ENCODE data around the gene ABCE1.
A peak's percentile ranks its signal among the peaks of the same experiment; 100 is the strongest.
"Not testable (repeated sequence)": the region's sequence is repeated elsewhere in the genome, so short reads cannot be mapped to it uniquely, and the experiment has no call there.

Gene ABCE1

DNA sequence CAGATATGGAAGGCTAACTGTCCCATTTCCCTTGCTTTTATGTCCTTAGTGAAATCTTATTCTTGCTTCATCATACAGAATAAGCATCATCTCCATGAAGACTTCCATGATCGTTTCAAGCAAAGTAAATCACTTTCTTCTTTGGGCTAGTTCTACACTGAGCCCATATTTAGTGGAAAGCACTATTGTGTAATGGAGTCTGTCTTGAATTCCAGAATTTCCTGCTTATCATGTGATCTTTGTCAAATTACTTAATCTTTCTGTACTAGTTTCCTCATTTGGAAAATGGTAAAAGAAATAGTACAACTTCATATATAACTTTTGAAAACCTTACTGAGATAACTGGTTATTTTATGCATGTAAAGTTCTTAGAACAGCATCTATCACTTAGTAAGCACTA lies 7.7 kb upstream of the ABCE1 start:
- no peak for DNase-seq (ENCODE audit: low spot score in 2 of 2)
- no peak for ATAC-seq
- Mint-ChIP-seq H3K4me1 (peaks cover 41% of the 10 kb centered on the region), H3K4me3 (no peak overlapping the region), H3K36me3 (peaks cover 84% of the 10 kb centered on the region), H3K27ac (no peak overlapping the region), H3K9me3 (no peaks in the 10 kb centered on the region)

DNA sequence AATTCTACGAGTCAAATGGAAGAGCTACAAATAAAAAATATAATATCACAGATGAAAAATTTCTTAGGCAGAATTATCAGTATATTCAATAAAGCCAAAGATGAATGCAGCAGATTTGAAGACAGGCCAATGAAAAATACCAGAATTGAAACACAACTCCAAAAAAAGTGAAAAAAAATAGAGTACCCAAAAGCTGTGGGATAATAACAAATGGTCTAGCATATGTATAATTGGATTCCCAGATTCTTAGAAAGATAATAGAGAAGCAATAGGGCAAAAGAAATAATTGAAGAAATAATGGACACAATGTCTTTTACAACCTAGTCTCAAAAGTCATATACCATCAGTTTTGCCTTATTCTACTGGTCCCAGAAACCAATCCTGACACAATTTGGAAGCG lies 4.5 kb upstream of the ABCE1 start:
- Mint-ChIP-seq H3K36me3 (peaks cover 77% of the 10 kb centered on the region), H3K27ac (no peak overlapping the region), H3K4me3 (no peak overlapping the region), H3K4me1 (peaks cover 35% of the 10 kb centered on the region), H3K9me3 (no peaks in the 10 kb centered on the region)
- DNase-seq (ENCODE audit: low spot score in 2 of 2): no peak
- no peak for ATAC-seq

DNA sequence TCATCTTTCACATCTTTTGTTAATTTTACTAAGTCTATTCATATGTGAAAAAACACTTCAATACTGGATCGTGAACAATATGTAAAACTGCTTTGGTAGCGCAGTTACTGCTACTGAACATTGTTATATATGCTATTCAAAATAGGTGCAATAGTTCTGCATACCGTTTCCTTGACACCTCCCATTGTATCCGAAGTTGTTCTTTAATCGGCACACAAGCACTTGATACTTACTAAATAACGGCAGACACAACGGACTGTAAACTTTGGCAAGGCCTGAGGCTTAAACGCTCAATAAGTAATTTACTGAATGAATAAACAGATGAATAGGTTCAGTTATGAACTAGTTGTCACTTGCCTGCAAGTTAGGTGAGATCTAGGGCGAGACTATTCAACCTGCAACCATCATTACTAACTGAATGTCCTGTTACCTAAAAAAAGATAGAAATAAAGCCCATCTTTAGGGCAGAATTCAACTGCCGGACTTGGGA lies 735 bp upstream of the ABCE1 start:
- H3K4me1 Mint-ChIP-seq: peaks cover 36% of the 10 kb centered on the region
- DNase-seq (ENCODE audit: low spot score in 2 of 2) (no peak), ATAC-seq (peak; percentile 2)
- H3K27ac Mint-ChIP-seq: peak overlapping the region; percentile 96
- H3K9me3 Mint-ChIP-seq: no peaks in the 10 kb centered on the region
- no peak overlapping the region for H3K4me3 Mint-ChIP-seq
- peaks cover 55% of the 10 kb centered on the region for H3K36me3 Mint-ChIP-seq

DNA sequence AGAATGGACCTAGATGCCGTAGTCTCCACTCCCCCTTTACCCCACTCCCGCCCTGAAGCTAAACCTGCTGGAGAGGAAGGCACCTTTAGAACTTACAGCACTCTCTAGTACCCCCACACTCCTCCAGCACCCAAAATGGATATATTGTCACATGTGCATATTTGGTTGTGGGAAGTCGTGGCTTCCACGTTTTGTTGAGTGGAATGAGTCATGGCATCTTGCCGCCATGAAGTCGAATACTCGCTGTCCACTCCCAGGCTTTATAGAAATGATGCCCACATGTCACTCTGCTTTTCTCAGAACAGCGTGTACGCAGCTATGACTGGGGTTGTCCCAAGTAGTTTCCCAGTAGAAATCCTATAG lies 545 bp downstream of the ABCE1 start:
- H3K4me3 Mint-ChIP-seq: no peak overlapping the region
- ATAC-seq: peak; percentile 68
- H3K36me3 Mint-ChIP-seq: peaks cover 42% of the 10 kb centered on the region
- peak overlapping the region; percentile 96 for H3K27ac Mint-ChIP-seq
- no peaks in the 10 kb centered on the region for H3K9me3 Mint-ChIP-seq
- DNase-seq (ENCODE audit: low spot score in 2 of 2): no peak
- H3K4me1 Mint-ChIP-seq: peaks cover 26% of the 10 kb centered on the region

DNA sequence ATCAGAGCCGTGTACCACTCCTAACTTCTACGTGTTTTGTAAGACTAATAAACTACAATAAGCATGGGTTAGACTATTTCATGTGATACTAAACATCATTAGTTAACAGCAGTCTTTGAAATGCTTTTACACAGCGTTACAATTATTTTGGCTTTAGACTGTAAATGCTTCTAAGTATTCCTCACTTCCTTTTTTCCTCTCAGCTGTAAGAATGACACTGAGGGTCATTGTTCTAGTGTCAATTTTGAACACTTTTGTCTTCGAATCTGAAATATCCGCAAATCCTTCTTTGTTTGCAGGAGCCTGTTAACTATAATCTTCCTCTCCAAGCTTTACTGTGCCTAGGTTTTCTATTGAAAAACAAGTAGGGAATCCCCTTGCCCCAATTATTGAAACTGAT lies 1.5 kb downstream of the ABCE1 start:
- Mint-ChIP-seq H3K27ac (peak overlapping the region; percentile 96), H3K36me3 (peaks cover 32% of the 10 kb centered on the region), H3K4me3 (no peak overlapping the region), H3K9me3 (no peaks in the 10 kb centered on the region), H3K4me1 (peaks cover 19% of the 10 kb centered on the region)
- ATAC-seq: no peak
- DNase-seq (ENCODE audit: low spot score in 2 of 2): no peak

DNA sequence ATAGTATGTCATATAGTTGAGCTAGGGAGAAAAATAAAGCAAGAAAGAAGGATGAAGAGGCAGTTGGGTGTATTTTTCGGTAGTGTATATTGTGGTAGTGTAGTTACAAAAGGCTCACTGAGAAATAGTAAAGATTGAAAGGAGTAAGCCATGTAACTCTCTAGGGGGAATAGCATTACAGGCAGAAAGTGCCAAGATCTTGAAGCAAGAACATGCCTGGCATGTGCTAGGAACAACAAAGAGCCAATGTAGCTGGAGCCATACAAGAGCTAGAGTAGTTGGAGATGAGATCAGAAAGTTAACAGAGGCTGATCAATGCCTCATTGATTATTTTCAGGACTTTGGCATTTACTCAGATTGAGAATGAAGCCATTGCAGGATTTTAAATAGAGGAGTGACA lies 3.0 kb downstream of the ABCE1 start:
- Mint-ChIP-seq H3K4me1 (peaks cover 9% of the 10 kb centered on the region), H3K36me3 (peaks cover 20% of the 10 kb centered on the region), H3K27ac (no peak overlapping the region), H3K9me3 (no peaks in the 10 kb centered on the region), H3K4me3 (no peak overlapping the region)
- no peak for DNase-seq (ENCODE audit: low spot score in 2 of 2)
- no peak for ATAC-seq

DNA sequence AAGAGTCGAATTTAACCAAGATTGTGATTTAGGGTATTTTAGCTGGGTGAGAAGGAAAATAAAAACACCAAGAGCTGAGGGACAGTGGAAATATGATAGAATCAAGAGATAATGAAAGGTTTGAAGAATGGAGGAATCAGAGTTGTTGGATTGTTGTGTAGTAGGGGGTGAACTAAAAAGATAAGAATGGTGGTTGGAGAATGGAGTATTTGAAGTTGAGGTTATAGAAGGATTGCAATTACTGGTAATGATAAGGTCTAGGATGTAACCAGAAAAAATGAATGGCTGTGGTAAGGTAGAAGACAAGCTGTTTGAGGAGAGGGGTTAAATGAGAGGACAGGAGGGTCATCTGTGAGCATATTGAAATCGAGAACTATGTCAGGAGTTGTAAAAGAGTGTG lies 4.5 kb downstream of the ABCE1 start:
- H3K4me1 Mint-ChIP-seq: peaks cover 9% of the 10 kb centered on the region

DNA sequence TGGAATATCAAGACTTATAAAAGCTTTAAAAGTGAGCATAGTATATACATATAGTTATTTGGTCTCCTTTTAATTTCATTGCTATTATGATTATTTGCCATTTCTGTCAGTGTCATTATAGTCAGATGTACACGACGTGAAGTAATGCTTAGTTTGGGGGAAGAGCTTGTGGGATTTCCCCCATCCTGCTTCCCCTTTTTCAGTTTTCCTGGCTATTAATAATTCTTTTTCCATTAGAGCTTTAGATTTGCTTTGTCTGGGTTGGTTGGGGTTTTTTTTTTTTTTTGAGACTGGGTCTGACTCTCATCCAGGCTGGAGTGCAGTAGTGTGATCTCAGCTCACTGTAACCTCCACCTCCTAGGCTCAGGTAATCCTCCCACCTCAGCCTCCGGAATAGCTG lies 5.4 kb downstream of the ABCE1 start:
- H3K4me1 Mint-ChIP-seq: peaks cover 9% of the 10 kb centered on the region
- H3K9me3 Mint-ChIP-seq: no peaks in the 10 kb centered on the region
- no peak overlapping the region for H3K27ac Mint-ChIP-seq
- DNase-seq (ENCODE audit: low spot score in 2 of 2) (no peak), ATAC-seq (no peak)
- peaks cover 10% of the 10 kb centered on the region for H3K36me3 Mint-ChIP-seq
- H3K4me3 Mint-ChIP-seq: no peak overlapping the region

More for the DNA sequence above, 4.5 kb downstream of the ABCE1 start:
- ATAC-seq (no peak), DNase-seq (ENCODE audit: low spot score in 2 of 2) (no peak)
- H3K9me3 Mint-ChIP-seq: no peaks in the 10 kb centered on the region
- no peak overlapping the region for H3K4me3 Mint-ChIP-seq
- peaks cover 18% of the 10 kb centered on the region for H3K36me3 Mint-ChIP-seq
- H3K27ac Mint-ChIP-seq: no peak overlapping the region

DNA sequence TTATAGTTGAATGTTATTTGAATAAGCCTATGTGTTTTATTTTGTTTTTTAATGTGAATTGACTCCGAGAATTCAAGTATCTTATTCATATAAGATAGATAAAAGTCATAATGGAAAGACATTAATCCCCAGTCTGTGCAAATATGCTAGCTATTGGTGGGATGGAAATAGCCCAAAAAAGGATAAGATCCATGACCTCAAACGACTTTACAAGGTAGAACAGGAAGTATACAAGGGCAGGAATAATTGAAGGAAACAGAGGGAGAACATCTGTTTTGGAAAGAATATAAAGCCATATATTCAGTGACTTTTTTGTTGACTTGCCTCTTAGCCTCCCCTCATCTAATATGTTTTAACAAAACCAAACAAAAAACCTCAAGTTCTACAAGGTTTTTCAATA lies 9.0 kb downstream of the ABCE1 start:
- H3K9me3 Mint-ChIP-seq: no peaks in the 10 kb centered on the region
- no peaks in the 10 kb centered on the region for H3K4me1 Mint-ChIP-seq
- ATAC-seq: no peak
- H3K4me3 Mint-ChIP-seq: no peak overlapping the region
- no peaks in the 10 kb centered on the region for H3K36me3 Mint-ChIP-seq
- H3K27ac Mint-ChIP-seq: no peak overlapping the region
- no peak for DNase-seq (ENCODE audit: low spot score in 2 of 2)

DNA sequence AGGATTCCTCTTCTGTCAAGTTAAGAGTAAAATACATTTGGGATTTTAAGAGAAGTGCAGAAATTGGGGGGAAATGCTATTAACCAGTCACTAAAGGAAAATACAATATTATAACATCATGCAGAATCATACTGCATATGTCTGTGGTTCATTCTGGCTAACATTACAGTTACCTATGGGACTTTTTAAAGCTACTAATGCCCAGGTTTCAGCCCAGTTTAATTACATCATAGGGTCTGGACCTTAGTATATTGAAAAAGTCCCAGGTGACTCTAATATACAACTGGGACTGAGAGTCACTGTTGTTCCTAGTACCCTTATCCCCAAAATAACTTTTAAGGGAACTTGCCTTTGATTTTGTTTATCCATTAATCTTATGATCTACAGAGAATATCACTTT lies 10.0 kb downstream of the ABCE1 start:
- Mint-ChIP-seq H3K9me3 (no peaks in the 10 kb centered on the region), H3K36me3 (no peaks in the 10 kb centered on the region), H3K4me1 (no peaks in the 10 kb centered on the region), H3K27ac (no peak overlapping the region), H3K4me3 (no peak overlapping the region)
- no peak for ATAC-seq
- DNase-seq (ENCODE audit: low spot score in 2 of 2): no peak

DNA sequence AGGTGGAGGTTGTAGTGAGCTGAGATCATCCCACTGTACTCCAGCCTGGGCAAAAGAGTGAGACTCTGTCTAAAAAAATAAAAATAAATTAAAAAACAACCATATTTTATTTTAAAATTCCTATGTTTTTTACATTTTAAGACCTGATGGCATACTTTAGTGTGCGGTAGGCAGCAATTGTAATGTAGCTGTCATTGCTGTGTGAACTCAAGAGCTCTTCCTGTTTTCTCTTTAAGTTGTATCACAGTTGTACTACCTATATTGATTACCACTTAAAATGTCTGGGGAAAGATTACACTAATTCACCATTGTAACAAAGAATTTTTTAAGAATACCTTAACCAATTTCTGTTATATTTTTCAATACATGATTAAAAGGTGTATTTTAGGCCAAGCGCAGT lies 27.3 kb downstream of the ABCE1 start:
- Mint-ChIP-seq H3K4me3 (peak overlapping the region; percentile 41), H3K9me3 (no peaks in the 10 kb centered on the region), H3K27ac (peak overlapping the region; percentile 87), H3K36me3 (no peaks in the 10 kb centered on the region), H3K4me1 (peaks cover 23% of the 10 kb centered on the region)
- ATAC-seq: no peak
- no peak for DNase-seq (ENCODE audit: low spot score in 2 of 2)

DNA sequence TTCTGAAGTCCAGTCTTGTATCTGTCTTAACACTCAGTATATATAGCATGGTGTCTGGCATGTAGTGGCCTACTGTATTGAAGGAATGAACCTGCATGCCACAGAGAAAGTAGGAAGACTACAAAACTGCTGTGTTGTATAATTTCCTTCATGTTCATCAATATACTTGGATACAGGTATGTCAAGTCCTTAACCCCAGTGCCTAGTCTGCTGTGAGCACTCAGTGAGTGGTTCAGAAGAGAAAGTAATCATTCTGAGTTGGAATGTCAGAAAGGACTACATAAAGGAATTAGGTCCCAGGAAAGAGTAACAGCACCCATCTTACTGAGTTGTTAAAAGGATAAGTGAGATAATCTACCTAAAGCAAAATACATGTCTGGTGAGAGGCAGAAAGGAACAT lies 32.0 kb downstream of the ABCE1 start:
- Mint-ChIP-seq H3K27ac (no peak overlapping the region), H3K9me3 (no peaks in the 10 kb centered on the region), H3K4me1 (peaks cover 40% of the 10 kb centered on the region), H3K36me3 (peaks cover 20% of the 10 kb centered on the region), H3K4me3 (no peak overlapping the region)
- no peak for DNase-seq (ENCODE audit: low spot score in 2 of 2)
- no peak for ATAC-seq

DNA sequence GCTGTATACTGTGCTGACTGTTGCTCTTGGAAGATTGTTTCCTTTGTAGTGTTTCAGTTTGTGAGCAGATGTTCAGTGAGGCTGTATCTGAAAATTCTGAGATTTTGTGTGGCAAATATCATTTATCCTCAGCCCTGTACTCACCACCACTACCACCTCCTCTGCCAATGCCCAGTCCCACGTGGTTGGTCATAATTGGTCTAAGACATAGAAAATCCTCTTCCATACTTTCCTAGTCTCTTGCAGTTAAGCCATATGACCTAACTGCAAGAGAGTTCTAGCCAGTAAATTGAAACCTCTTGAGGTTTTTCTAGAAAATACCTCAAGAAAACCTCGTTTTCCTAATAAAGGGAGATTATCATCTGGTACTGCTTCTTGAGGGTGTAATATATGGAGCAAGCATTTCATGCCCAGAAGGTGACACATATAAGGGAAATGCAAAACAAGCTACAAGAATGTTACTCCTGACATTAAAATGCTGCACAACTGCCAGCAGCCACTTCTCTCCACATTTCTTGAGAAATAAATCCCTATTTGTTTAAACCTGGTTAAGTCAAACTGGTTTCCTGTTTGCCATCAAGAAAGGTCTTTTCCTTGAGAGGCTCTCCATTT lies 32.8 kb downstream of the ABCE1 start:
- no peaks in the 10 kb centered on the region for H3K9me3 Mint-ChIP-seq
- H3K4me1 Mint-ChIP-seq: peaks cover 37% of the 10 kb centered on the region
- ATAC-seq (peak; percentile 56), DNase-seq (ENCODE audit: low spot score in 2 of 2) (no peak)
- H3K27ac Mint-ChIP-seq: peak overlapping the region; percentile 4
- H3K4me3 Mint-ChIP-seq: no peak overlapping the region
- H3K36me3 Mint-ChIP-seq: peaks cover 28% of the 10 kb centered on the region

DNA sequence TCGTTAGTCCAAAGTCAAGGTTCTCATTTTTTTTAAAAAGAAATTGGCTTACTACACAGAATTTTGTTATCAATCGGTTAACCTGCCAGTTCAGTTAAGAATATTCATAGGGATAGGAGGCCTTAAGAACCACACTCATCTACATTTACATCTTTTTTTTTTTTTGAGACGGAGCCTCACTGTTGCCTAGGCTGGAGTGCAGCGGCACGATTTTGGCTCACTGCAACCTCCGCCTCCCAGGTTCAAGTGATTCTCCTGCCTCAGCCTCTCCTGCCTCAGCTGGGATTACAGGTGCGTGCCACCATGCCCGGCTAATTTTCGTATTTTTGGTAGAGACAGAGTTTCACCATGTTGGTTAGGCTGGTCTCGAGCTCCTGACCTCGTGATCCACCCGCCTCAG lies 33.7 kb downstream of the ABCE1 start:
- Mint-ChIP-seq H3K4me1 (peaks cover 30% of the 10 kb centered on the region), H3K4me3 (no peak overlapping the region), H3K36me3 (peaks cover 36% of the 10 kb centered on the region), H3K27ac (peak overlapping the region; percentile 4), H3K9me3 (no peaks in the 10 kb centered on the region)
- ATAC-seq (no peak), DNase-seq (ENCODE audit: low spot score in 2 of 2) (no peak)

DNA sequence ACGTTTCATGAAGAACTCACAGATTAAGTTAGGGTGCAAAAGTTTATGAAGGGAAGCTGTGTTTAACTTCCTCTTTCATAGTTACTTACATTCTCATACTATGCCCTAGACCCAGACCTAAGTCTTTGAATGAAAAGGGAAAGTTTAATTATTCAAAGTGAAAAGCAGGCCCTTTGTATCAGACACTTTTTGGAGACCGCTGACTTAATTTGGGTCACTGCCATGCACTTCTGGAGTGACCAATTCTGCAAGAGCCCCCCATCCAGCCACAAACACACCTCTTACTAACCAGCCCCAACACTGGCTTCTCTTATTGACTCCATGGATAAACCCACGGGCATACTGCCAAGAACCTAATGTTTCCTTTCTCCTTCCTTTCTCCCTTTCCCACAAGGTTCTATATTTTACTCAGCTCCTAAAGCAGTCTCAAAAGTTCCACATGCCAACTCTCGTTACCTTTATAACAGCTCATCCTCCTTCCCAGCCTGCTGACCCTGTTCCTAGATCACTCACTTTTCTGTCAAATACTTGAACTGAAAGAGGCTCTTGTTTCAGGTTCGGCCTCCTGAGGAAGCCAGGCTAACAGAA lies 34.5 kb downstream of the ABCE1 start:
- no peaks in the 10 kb centered on the region for H3K9me3 Mint-ChIP-seq
- H3K27ac Mint-ChIP-seq: peak overlapping the region; percentile 4
- H3K4me3 Mint-ChIP-seq: no peak overlapping the region
- peaks cover 32% of the 10 kb centered on the region for H3K4me1 Mint-ChIP-seq
- H3K36me3 Mint-ChIP-seq: peaks cover 44% of the 10 kb centered on the region
- ATAC-seq (peak; percentile 88), DNase-seq (ENCODE audit: low spot score in 2 of 2) (peak in 1 of 2 donors; percentile 62)

DNA sequence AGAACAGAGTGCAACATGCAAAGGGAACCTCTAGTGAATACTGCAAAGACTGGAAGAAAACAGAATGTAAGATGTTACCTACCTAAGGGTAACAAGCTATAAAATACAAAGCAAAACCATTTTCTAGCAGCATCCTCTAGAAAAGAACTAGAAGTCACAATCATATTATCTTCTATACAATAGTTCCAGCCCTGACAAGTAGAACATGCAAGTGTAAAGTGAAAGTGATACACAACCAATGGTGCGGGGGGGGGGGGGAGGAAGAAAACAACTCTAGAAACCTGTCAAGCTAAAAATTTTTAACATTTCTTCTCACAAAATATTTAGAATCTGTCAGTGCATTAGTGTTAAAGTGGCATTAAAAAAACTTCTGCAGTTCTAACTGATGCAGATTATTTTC lies 38.1 kb downstream of the ABCE1 start:
- not testable (repeated sequence) for H3K4me3 Mint-ChIP-seq; H3K9me3 Mint-ChIP-seq; H3K27ac Mint-ChIP-seq; ATAC-seq; DNase-seq (ENCODE audit: low spot score in 2 of 2)
- peaks cover 80% of the 10 kb centered on the region for H3K36me3 Mint-ChIP-seq
- H3K4me1 Mint-ChIP-seq: peaks cover 21% of the 10 kb centered on the region

All from stimulated activated effector memory CD8-positive, alpha-beta T cell treated with anti-CD3 and anti-CD28 coated beads, Interleukin-12 subunit alpha, Interleukin-12 subunit beta, amount 100 ng/mL, for 72 hours (primary cell).